Esophagus squamous epithelium (tissue), 5 donors: ENCODE measurements around the gene ARNT2. TPM values are rescaled to one million over a fixed set of nuclear protein-coding genes. Genes with fewer than 3 reads are reported as not detected.
A peak's percentile ranks its signal among the peaks of the same experiment; 100 is the strongest.

Source experiments
- DNase-seq: peaks from one replicate; lab custom pipeline; 2025; lab: John Stamatoyannopoulos, UW
- H3K27ac ChIP-seq, 4 donors: fragments of 200-600 bp; sonication (generic); one replicate each; pipeline ENCODE4 v1.5.1; 2016 to 2019; ENCODE audit warnings: mild to moderate bottlenecking in 1 of 4
- H3K27me3 ChIP-seq, 4 donors: fragments of 200-600 bp; sonication (generic); 1 replicate in 3 of 4; 2 replicates in 1 of 4; pipeline versions ENCODE4 v1.5.1 to v1.6.0; 2017 to 2021; ENCODE audit warnings: antibody characterized with exemption in 1 of 4
- H3K36me3 ChIP-seq, 3 donors: fragments of 200-600 bp; sonication (generic); one replicate each; pipeline ENCODE4 v1.5.1; 2016 to 2019
- H3K4me1 ChIP-seq, 3 donors: fragments of 200-600 bp; sonication (generic); one replicate each; pipeline ENCODE4 v1.5.1; 2017 to 2019
- H3K4me3 ChIP-seq, 4 donors: fragments of 200-600 bp; sonication (generic); 1 replicate in 3 of 4; 2 replicates in 1 of 4; pipeline ENCODE4 v1.5.1; 2016 to 2019; ENCODE audit warnings: mild to moderate bottlenecking in 2 of 4, moderate library complexity in 1 of 4
- H3K9me3 ChIP-seq, 3 donors: fragments of 200-600 bp; sonication (generic); one replicate each; pipeline ENCODE4 v1.5.1; 2016 to 2019
- CTCF ChIP-seq, 6 experiments: fragments of 450-650 bp in 4 of 6; fragments of 200-600 bp in 2 of 6; sonication (generic) in 2 of 6; IDR thresholded peaks; one replicate each; pipeline ENCODE4 v1.5.1; 2016 to 2019; ENCODE audit warnings: antibody characterized with exemption in 6 of 6, mild to moderate bottlenecking in 4 of 6, moderate library complexity in 4 of 6
- POLR2A ChIP-seq, 4 donors: fragments of 450-650 bp; IDR thresholded peaks; one replicate each; pipeline ENCODE4 v1.6.1; 2017; ENCODE audit warnings: antibody characterized with exemption in 4 of 4, mild to moderate bottlenecking in 4 of 4, moderate library complexity in 3 of 4
- WGBS, 2 donors: methylation state at CpG; one replicate each; pipeline ENCODE4 v1.1.5; 2018; 5-methylcytosine and 5-hydroxymethylcytosine counted together
- intact Hi-C: fragments of 100-400 bp; cut with DNase I; formaldehyde crosslinking; loops from one replicate; pipeline ENCODE4 v1.15.0; 2022
- total RNA-seq, 4 donors: library from RNA; depleted of rRNA; stranded (reverse); fragments of >200 nt; gene quantifications; one replicate each; pipeline ENCODE4 v1.1.0, GENCODE V29; 2016
- donor health status: DM: yes; HTN: yes; CAD: no.

The ARNT2 gene
- total RNA-seq, 4 donors from 2014 or later = 0.15 to 5.7 (median 1.7) TPM

- Histone ChIP-seq H3K9me3 (peaks cover 0 to 2% (median 0%) of the 10 kb centered on the region in 3 donors), H3K27ac (peak overlapping the region in 2 of 4 donors; percentile 67 to 80), H3K4me3 (no peak overlapping the region), H3K27me3 (peaks cover 0 to under 1% (median 0%) of the 10 kb centered on the region in 4 donors), H3K36me3 (no peaks in the 10 kb centered on the region), H3K4me1 (peaks cover 0 to 56% (median 20%) of the 10 kb centered on the region in 3 donors)
- no peak for TF ChIP-seq POLR2A (IDR thresholded peaks at IDR 0.05)
- TF ChIP-seq CTCF (IDR thresholded peaks at IDR 0.05) = no peak
- WGBS, 2 donors = 47 to 65% methylated on average over 3 to 4 of the region's 4 CpGs
- intact Hi-C loops = no loop called here
- no peak for DNase-seq
Measured at GRCh38 chr15:80480909-80481308, 76.7 kb downstream of the ARNT2 start.

- Histone ChIP-seq H3K27ac (peak overlapping the region in 1 of 4 donors; percentile 1), H3K4me3 (no peak overlapping the region), H3K27me3 (peaks cover 0 to 6% (median 0%) of the 10 kb centered on the region in 4 donors), H3K36me3 (no peaks in the 10 kb centered on the region), H3K4me1 (peaks cover 0 to 56% (median 20%) of the 10 kb centered on the region in 3 donors), H3K9me3 (no peaks in the 10 kb centered on the region)
- no peak for DNase-seq
- 38 to 88% methylated on average over 1 of the region's 1 CpG for WGBS, 2 donors
- intact Hi-C loops = no loop called here
- no peak for TF ChIP-seq CTCF (IDR thresholded peaks at IDR 0.05)
- no peak for TF ChIP-seq POLR2A (IDR thresholded peaks at IDR 0.05)
Measured at GRCh38 chr15:80482696-80483095, 78.5 kb downstream of the ARNT2 start.

- no peak for DNase-seq
- H3K27ac ChIP-seq = peak overlapping the region in 2 of 4 donors; percentile 45 to 55
Measured at GRCh38 chr15:80483725-80484161, 79.6 kb downstream of the ARNT2 start.

GRCh38 chr15:80484333-80484864 lies 80.2 kb downstream of the ARNT2 start:
- Histone ChIP-seq H3K36me3 (no peaks in the 10 kb centered on the region), H3K27me3 (peaks cover 0 to 6% (median 0%) of the 10 kb centered on the region in 4 donors), H3K4me1 (peaks cover 0 to 56% (median 24%) of the 10 kb centered on the region in 3 donors), H3K9me3 (no peaks in the 10 kb centered on the region), H3K27ac (peak overlapping the region in 2 of 4 donors; percentile 43 to 55), H3K4me3 (no peak overlapping the region)
- intact Hi-C loops = no loop called here
- DNase-seq = no peak
- 44 to 72% methylated on average over 6 to 7 of the region's 7 CpGs for WGBS, 2 donors
- TF ChIP-seq POLR2A (IDR thresholded peaks at IDR 0.05) (no peak), CTCF (IDR thresholded peaks at IDR 0.05) (no peak)

More at GRCh38 chr15:80483725-80484161, 79.6 kb downstream of the ARNT2 start:
- 33% methylated on average over 1 of the region's 2 CpGs; no CpG with 5 or more reads in 1 of the 2 donors for WGBS, 2 donors
- Histone ChIP-seq H3K9me3 (no peaks in the 10 kb centered on the region), H3K4me1 (peaks cover 0 to 59% (median 24%) of the 10 kb centered on the region in 3 donors), H3K36me3 (no peaks in the 10 kb centered on the region), H3K4me3 (no peak overlapping the region), H3K27me3 (peaks cover 0 to 6% (median 0%) of the 10 kb centered on the region in 4 donors)
- TF ChIP-seq CTCF (IDR thresholded peaks at IDR 0.05) (no peak), POLR2A (IDR thresholded peaks at IDR 0.05) (no peak)
- intact Hi-C loops = no loop called here

GRCh38 chr15:80485370-80486164 lies 81.4 kb downstream of the ARNT2 start:
- Histone ChIP-seq H3K4me1 (peaks cover 0 to 48% (median 17%) of the 10 kb centered on the region in 3 donors), H3K27me3 (peaks cover 0 to 6% (median 0%) of the 10 kb centered on the region in 4 donors), H3K9me3 (no peaks in the 10 kb centered on the region), H3K27ac (peak overlapping the region in 1 of 4 donors; percentile 45), H3K36me3 (no peaks in the 10 kb centered on the region), H3K4me3 (no peak overlapping the region)
- no peak for TF ChIP-seq CTCF (IDR thresholded peaks at IDR 0.05)
- no peak for TF ChIP-seq POLR2A (IDR thresholded peaks at IDR 0.05)
- intact Hi-C loops = no loop called here
- no peak for DNase-seq
- 81% methylated on average over 5 of the region's 5 CpGs for WGBS, 2 donors
